ENCODE results near the gene PPIE.

The PPIE gene

DNA sequence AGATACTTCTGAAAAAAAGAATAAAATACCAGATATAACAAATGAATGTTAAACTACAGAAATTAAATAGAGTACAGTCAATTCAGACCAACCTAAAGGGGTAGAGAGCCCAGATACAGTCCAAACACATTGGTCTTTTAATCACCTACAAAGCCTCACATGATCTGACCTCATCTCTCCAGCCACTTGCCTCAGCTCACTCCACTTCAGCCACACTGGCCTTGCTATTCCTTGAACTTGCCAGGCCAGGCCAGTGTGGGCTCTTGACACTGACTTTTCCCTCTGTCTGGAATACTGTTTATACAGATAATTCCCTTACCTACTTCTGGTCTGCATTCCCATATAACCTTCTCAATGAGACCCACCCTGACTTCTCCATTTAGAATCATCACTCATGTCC lies 17.0 kb upstream of the PPIE start:
- DNase-seq, result no peak

DNA sequence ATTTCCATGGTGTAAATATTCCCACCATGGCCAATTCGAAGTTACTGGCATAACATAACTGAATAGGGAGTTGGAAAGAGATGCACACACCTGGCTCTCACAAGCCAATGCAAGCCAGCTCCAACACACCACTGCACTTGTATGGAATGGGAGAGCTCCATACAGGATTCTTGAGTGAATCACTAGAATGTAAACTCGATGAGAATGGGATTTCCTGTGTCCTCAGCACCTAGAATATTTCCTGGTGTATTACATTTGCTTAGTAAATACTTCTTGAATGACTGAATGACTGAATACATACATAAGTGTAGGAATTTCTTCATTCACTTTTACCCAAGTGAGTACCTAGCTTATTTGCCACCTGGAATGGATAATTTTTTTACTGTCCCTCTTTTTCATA lies 16.2 kb upstream of the PPIE start:
- no peak for DNase-seq

DNA sequence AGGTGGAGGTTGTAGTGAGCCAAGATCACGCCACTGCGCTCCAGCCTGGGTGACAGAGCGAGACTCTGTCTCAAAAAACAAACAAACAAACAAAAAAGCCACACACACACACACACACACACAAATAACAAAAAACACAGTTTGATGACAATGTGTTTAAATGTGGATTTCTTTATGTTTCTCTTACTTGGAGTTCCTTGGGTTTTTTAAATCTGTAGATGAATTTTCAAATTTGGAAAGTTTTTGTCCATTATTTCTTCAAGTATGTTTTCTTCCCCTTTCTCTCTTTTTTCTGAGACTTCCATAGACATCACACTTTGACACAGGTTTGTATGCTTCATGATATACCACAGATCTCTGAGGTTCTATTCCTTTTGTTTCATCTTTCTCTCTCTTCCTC lies 12.1 kb upstream of the PPIE start:
- DNase-seq, result no peak

- no peak for DNase-seq
Observed at GRCh38 chr1:39727221-39727931, 11.3 kb upstream of the PPIE start.

- DNase-seq, result no peak
Observed at GRCh38 chr1:39727932-39728317, 10.8 kb upstream of the PPIE start.

DNA sequence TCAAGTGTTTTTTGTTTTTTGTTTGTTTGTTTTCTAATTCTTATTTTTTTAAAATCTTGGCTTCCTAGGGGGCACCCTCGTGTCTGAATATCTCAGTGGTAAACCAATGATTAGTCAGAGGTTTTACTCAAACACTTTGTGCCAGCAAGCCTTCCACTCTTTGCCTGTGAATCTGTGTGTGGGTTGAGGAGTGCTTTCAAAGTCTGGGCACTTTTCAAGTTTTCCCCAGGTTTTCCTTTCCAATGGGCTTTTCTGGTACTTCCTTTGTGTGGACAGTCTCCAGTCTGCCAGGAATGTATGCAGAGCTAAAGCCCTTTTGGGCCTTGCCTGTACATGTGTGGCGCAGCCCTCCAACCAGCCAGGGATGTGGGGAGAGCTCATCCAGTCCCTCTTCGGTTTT lies 9.7 kb upstream of the PPIE start:
- no peak for DNase-seq

GRCh38 chr1:39729842-39730241 lies 8.8 kb upstream of the PPIE start:
- no peak for DNase-seq

- no peak for DNase-seq
Observed at GRCh38 chr1:39732730-39733129, 6.0 kb upstream of the PPIE start.

GRCh38 chr1:39733161-39733560 lies 5.5 kb upstream of the PPIE start:
- DNase-seq, result no peak

- DNase-seq, result no peak
Observed at GRCh38 chr1:39735731-39736130, 3.0 kb upstream of the PPIE start.

DNA sequence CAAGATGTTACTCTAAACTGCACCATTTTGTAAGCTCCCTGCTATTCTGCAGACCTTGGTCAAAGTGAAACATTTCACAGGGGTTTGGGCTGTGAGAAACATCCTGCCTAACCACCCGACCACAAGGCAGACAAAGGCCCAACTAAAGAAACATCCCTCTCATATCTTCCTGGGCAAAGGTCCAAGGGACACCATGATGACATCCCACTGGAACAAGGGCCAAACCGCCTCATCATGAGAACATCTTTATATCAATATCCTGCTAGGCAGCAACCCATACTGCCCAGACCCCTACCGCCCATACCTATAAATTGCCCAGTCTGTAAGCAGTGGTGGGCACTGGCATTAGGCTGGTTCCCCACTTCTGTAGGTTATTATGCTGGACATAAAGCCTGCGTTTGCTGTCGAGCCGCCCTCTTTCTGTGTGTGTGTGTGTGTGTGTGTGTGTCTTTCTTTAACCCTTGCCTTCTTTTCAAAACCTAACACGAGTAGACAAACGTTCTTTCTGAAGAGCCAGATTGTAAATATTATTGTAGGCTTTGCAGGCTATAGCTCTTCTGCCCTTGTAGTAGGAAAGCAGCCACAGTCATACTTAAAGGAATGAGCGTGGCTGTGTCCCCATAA lies 1.0 kb upstream of the PPIE start:
- DNase-seq, result no peak

DNA sequence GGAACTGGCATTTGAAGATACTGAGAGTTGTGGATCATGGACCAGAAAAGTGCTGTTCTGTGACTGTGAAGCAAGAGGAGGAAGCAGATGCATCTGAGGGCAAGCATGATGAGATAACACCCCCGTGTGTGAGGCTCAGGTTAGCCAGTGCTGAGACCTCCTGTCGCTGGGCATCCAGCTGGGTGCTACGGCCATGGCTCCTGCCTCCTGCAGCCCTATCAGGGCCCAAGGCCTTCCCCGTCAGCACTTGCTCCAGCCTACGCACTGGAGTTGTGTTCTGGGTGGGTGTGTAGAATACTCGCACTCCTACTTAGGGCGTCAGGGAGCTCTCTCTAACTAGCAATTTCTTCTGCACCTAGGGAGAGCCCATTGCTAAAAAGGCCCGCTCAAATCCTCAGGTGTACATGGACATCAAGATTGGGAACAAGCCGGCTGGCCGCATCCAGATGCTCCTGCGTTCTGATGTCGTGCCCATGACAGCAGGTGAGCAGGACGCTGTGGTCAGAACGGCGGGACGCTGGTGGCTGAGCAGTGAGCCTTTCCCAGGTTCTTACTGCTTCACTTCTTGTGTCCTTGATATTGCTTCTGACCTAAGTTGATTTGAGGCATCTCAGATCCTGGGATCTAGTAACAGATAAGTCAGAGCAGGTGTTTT lies 6.5 kb downstream of the PPIE start:
- DNase-seq, result no peak

GRCh38 chr1:39751595-39751994 lies 12.9 kb downstream of the PPIE start:
- no peak for DNase-seq

- no peak for DNase-seq
Observed at GRCh38 chr1:39752703-39753102, 14.0 kb downstream of the PPIE start.

- DNase-seq, result no peak
Observed at GRCh38 chr1:39753132-39754025, 14.7 kb downstream of the PPIE start.

DNA sequence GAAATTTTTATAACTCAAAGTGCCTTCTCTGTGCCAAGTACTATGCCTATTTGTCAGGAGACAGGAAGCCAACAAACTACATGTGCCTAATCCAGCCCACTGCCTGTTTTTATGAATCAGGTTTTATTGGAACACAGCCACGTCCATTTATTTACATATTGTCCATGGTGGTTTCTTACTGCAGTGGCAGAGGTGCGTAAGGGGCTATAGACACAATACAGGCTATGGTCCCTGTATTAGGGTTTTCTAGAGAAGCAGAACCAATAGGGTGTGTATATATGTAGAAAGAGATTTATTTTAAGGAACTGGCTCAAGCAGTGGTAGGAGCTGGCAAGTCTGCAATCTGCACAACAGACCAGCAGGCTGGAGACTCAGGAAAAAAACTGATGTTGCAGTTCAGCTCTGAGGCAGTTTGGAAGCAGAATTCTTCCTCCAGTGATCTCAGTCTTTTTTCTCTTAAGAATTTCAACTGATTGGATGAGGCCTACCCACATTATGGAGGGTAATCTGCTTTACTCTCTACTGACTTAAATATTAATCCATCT lies 15.4 kb downstream of the PPIE start:
- no peak for DNase-seq

DNA sequence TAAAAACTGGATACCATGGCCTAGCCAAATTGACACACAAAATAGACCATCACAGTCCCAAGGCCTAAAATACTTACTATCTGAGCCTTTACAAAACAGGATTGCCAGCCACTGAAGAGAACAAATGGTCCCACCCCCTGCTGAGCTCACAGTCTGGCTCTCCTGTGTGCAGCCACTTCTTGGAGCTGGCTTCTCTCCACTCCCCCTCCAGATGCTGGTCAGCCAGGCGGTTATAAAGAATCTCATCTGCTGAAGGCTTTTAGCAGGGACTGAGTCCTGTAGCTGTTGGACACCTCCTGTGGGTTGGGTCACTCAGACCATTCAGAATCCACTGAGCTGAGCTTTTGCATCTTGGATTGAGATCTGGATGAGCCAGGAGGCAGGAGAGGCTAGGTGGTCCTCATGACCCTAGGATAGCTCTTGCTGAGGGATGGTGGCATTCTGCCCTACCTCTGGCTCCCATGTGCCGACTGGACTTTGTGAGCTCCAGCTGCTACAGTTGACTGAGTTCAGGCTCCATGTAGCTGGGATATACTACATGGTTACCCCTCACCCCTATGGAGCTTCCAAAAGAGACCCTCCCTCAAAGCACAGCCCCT lies 16.3 kb downstream of the PPIE start:
- DNase-seq, result no peak

DNA sequence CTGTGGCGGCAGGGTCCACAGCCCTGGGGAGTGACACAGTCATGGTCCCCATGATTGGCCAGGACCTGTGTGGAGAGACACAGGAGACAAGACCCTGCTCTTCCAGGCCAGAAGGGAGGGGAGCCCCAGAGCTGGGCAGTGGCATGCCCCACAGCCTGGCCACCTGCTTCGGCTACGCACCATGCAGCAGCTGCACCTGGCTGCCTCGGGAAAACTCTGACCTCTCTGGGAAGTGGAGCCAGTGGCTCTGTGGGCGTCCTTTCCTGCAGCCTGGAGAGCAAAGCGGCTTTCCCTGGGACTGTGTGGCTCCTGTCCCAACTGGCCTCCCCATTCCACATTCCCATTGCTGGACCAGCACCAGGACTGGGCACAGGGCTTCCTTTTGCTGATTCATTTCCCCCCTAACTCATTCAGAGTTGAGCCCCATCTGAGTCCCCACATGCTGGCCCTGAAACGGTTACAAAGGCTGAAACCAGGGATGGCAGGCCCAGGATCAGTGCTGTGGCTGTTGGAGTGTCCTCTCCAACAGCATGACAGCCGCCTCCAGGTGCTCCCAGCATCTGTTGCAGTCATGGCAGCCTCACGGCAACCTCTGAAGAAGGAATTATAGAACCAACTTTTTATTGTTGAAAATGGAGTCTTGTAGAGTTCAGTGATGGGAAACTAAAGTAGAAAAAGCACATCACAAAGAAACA lies 17.4 kb downstream of the PPIE start:
- no peak for DNase-seq

- DNase-seq, result no peak
Observed at GRCh38 chr1:39757501-39757900, 18.8 kb downstream of the PPIE start.

GRCh38 chr1:39758556-39759435 lies 20.1 kb downstream of the PPIE start:
- DNase-seq, result no peak

GRCh38 chr1:39759436-39759726 lies 20.7 kb downstream of the PPIE start:
- DNase-seq, result no peak
